ENCODE measurements around the gene RPS6KA6. TPM values are rescaled to one million over a fixed set of nuclear protein-coding genes. Genes with fewer than 3 reads are reported as not detected.

Gene RPS6KA6
- total RNA-seq, 4 donors from 2014 or later: 2.2 to 16.4 (median 12.4) TPM

- intact Hi-C loops (cut with DNase I; ENCODE audit: low total_unique reads): no loop called here
- 42% methylated on average over 2 of the region's 2 CpGs; no CpG with 5 or more reads in 1 of the 2 donors for WGBS, 2 donors (ENCODE audit: low coverage in 1 of 2)
These were observed 19.9 kb downstream of the RPS6KA6 start for GRCh38 chrX:84168095-84168494.

GRCh38 chrX:84165711-84166110 lies 22.3 kb downstream of the RPS6KA6 start:
- in situ Hi-C loops (cut with MboI; ENCODE audit: low pct_ligation_motif_present in 1 of 4, low pct_unique_long_range_greater_than_20kb in 1 of 4, low sequenced_read_pairs in 3 of 4) (no loop called here), intact Hi-C loops (cut with DNase I; ENCODE audit: low total_unique reads) (no loop called here)
- Histone ChIP-seq H3K9me3 (no peaks in the 10 kb centered on the region), H3K4me1 (no peaks in the 10 kb centered on the region), H3K36me3 (no peaks in the 10 kb centered on the region), H3K27ac (no peak overlapping the region), H3K27me3 (no peaks in the 10 kb centered on the region), H3K4me3 (no peak overlapping the region)
- DNase-seq: no peak
- WGBS, 2 donors (ENCODE audit: low coverage in 1 of 2): 67% methylated on average over 1 of the region's 1 CpG; no CpG with 5 or more reads in 1 of the 2 donors
- no peak for TF ChIP-seq CTCF (IDR thresholded peaks at IDR 0.05)
- no peak for TF ChIP-seq POLR2A (IDR thresholded peaks at IDR 0.05)
- no peak for TF ChIP-seq POLR2AphosphoS5 (IDR thresholded peaks at IDR 0.05)
- TF ChIP-seq EP300 (IDR thresholded peaks at IDR 0.05; ENCODE audit: low read depth): no peak

More at GRCh38 chrX:84168095-84168494, 19.9 kb downstream of the RPS6KA6 start:
- in situ Hi-C loops (cut with MboI; ENCODE audit: low pct_ligation_motif_present in 1 of 4, low pct_unique_long_range_greater_than_20kb in 1 of 4, low sequenced_read_pairs in 3 of 4): no loop called here
- no peak overlapping the region for H3K27ac ChIP-seq
- no peak for DNase-seq
- H3K4me1 ChIP-seq: no peaks in the 10 kb centered on the region
- no peaks in the 10 kb centered on the region for H3K9me3 ChIP-seq
- H3K4me3 ChIP-seq: no peak overlapping the region
- H3K27me3 ChIP-seq: no peaks in the 10 kb centered on the region
- TF ChIP-seq EP300 (IDR thresholded peaks at IDR 0.05; ENCODE audit: low read depth): no peak
- no peak for TF ChIP-seq POLR2A (IDR thresholded peaks at IDR 0.05)
- no peak for TF ChIP-seq CTCF (IDR thresholded peaks at IDR 0.05)
- TF ChIP-seq POLR2AphosphoS5 (IDR thresholded peaks at IDR 0.05): no peak
- no peaks in the 10 kb centered on the region for H3K36me3 ChIP-seq

GRCh38 chrX:84162401-84162800 lies 25.6 kb downstream of the RPS6KA6 start:
- in situ Hi-C loops (cut with MboI; ENCODE audit: low pct_ligation_motif_present in 1 of 4, low pct_unique_long_range_greater_than_20kb in 1 of 4, low sequenced_read_pairs in 3 of 4): no loop called here

GRCh38 chrX:84161641-84162040 lies 26.4 kb downstream of the RPS6KA6 start:
- no peak for DNase-seq
- intact Hi-C loops (cut with DNase I; ENCODE audit: low total_unique reads): no loop called here
- Histone ChIP-seq H3K4me3 (no peak overlapping the region), H3K36me3 (no peaks in the 10 kb centered on the region), H3K27me3 (no peaks in the 10 kb centered on the region), H3K4me1 (no peaks in the 10 kb centered on the region), H3K27ac (no peak overlapping the region), H3K9me3 (no peaks in the 10 kb centered on the region)
- in situ Hi-C loops (cut with MboI; ENCODE audit: low pct_ligation_motif_present in 1 of 4, low pct_unique_long_range_greater_than_20kb in 1 of 4, low sequenced_read_pairs in 3 of 4): no loop called here
- no peak for TF ChIP-seq POLR2AphosphoS5 (IDR thresholded peaks at IDR 0.05)
- no peak for TF ChIP-seq CTCF (IDR thresholded peaks at IDR 0.05)
- TF ChIP-seq POLR2A (IDR thresholded peaks at IDR 0.05): no peak
- no peak for TF ChIP-seq EP300 (IDR thresholded peaks at IDR 0.05; ENCODE audit: low read depth)

More at GRCh38 chrX:84162401-84162800, 25.6 kb downstream of the RPS6KA6 start:
- Histone ChIP-seq H3K4me1 (no peaks in the 10 kb centered on the region), H3K9me3 (no peaks in the 10 kb centered on the region), H3K27ac (no peak overlapping the region), H3K4me3 (no peak overlapping the region), H3K36me3 (no peaks in the 10 kb centered on the region), H3K27me3 (no peaks in the 10 kb centered on the region)
- no peak for TF ChIP-seq POLR2AphosphoS5 (IDR thresholded peaks at IDR 0.05)
- TF ChIP-seq CTCF (IDR thresholded peaks at IDR 0.05): no peak
- no peak for TF ChIP-seq POLR2A (IDR thresholded peaks at IDR 0.05)
- no peak for TF ChIP-seq EP300 (IDR thresholded peaks at IDR 0.05; ENCODE audit: low read depth)
- no peak for DNase-seq
- intact Hi-C loops (cut with DNase I; ENCODE audit: low total_unique reads): no loop called here

All from transverse colon (tissue), 4 donors.